Caki2 (cell line): ENCODE measurements around the gene SP1. TPM values are rescaled to one million over a fixed set of nuclear protein-coding genes. Genes with fewer than 3 reads are reported as not detected.
"Not testable (repeated sequence)": the region's sequence is repeated elsewhere in the genome, so short reads cannot be mapped to it uniquely, and the experiment has no call there.

Source experiments
- DNase-seq: peaks from one replicate; pipeline ENCODE4 v3.0.0-alpha.2; 2015; ENCODE audit warnings: low read depth
- in situ Hi-C: cut with HindIII; loops from 2 replicates; pipeline ENCODE4 v1.10.0; 2016; ENCODE audit warnings: low sequenced_read_pairs, low pct_unique_long_range_greater_than_20kb, mixed read lengths
- total RNA-seq: library from RNA; depleted of rRNA; stranded (reverse); fragments of >200 nt; shearing (Covaris generic); gene quantifications from 2 replicates; pipeline ENCODE4 v1.2.3, GENCODE V29; 2014; ENCODE audit warnings: low replicate concordance

Gene SP1
- total RNA-seq, 1 experiment from 2014 or later, result 39.3 TPM

- peak; percentile 96 for DNase-seq
- in situ Hi-C loops, result loop anchor here (10.0 kb wide), 1 partner anchor 83 kb away; no protein-coding TSS in a partner anchor
Measured at GRCh38 chr12:53427905-53428594, 48.1 kb downstream of the SP1 start.

- DNase-seq, result no peak
- in situ Hi-C loops, result loop anchor here (10.0 kb wide), 1 partner anchor 84 kb away; no protein-coding TSS in a partner anchor
Measured at GRCh38 chr12:53428741-53429140, 48.8 kb downstream of the SP1 start.

- in situ Hi-C loops, result no loop called here
- no peak for DNase-seq
Measured at GRCh38 chr12:53430116-53430515, 50.1 kb downstream of the SP1 start.

- in situ Hi-C loops, result no loop called here
Measured at GRCh38 chr12:53431187-53431586, 51.2 kb downstream of the SP1 start.

GRCh38 chr12:53435326-53435725 lies 55.4 kb downstream of the SP1 start:
- DNase-seq, in situ Hi-C loops: not testable (repeated sequence)

More at GRCh38 chr12:53431187-53431586, 51.2 kb downstream of the SP1 start:
- no peak for DNase-seq

GRCh38 chr12:53439582-53439981 lies 59.6 kb downstream of the SP1 start:
- in situ Hi-C loops, DNase-seq: not testable (repeated sequence)

- DNase-seq, result peak; percentile 99
- in situ Hi-C loops, result no loop called here
Measured at GRCh38 chr12:53441040-53441833, 61.3 kb downstream of the SP1 start, which contains the start of gene PRR13. TSS of gene PRR13 (plus strand) at chr12:53441734. CDS start at chr12:53442715, 981 bp downstream.

- in situ Hi-C loops, result no loop called here
- peak; percentile 46 for DNase-seq
Measured at GRCh38 chr12:53443955-53444354, 64.0 kb downstream of the SP1 start.

- DNase-seq, in situ Hi-C loops: not testable (repeated sequence)
Measured at GRCh38 chr12:53444593-53445325, 64.8 kb downstream of the SP1 start.

- in situ Hi-C loops, result no loop called here
- no peak for DNase-seq
Measured at GRCh38 chr12:53450936-53451335, 71.0 kb downstream of the SP1 start.

GRCh38 chr12:53451661-53452158 lies 71.7 kb downstream of the SP1 start, which contains the start of gene PCBP2:
TSS of gene PCBP2 (plus strand) at chr12:53452102. CDS start at chr12:53454801, 2,699 bp downstream.
- DNase-seq, result peak; percentile 100
- in situ Hi-C loops, result no loop called here

GRCh38 chr12:53452159-53453077 lies 72.4 kb downstream of the SP1 start:
- in situ Hi-C loops, result no loop called here
- DNase-seq, result peak; percentile 89

- no peak for DNase-seq
- in situ Hi-C loops, result no loop called here
Measured at GRCh38 chr12:53453953-53454640, 74.1 kb downstream of the SP1 start.

- in situ Hi-C loops, result no loop called here
- DNase-seq, result no peak
Measured at GRCh38 chr12:53454707-53455106, 74.7 kb downstream of the SP1 start.

- DNase-seq, result peak; percentile 42
- in situ Hi-C loops, result no loop called here
Measured at GRCh38 chr12:53456654-53457366, 76.8 kb downstream of the SP1 start.

GRCh38 chr12:53459097-53459496 lies 79.1 kb downstream of the SP1 start:
- DNase-seq, result no peak
- in situ Hi-C loops, result no loop called here
